NB4 (cell line): ENCODE data around the gene EPHA5.

Experiments
- CTCF ChIP-seq: IDR thresholded peaks from one replicate; pipeline ENCODE4 v1.5.1; 2012; ENCODE audit warnings: low read depth, low read length
- MAX ChIP-seq: IDR thresholded peaks from 2 replicates; pipeline ENCODE4 v1.6.1; 2011; ENCODE audit warnings: low read depth, low read length
- POLR2A ChIP-seq: IDR thresholded peaks from 2 replicates; pipeline ENCODE4 v1.6.1; 2011; ENCODE audit warnings: mild to moderate bottlenecking; ENCODE audit not compliant: insufficient read length; ENCODE audit errors: extremely low read depth

GRCh38 chr4:65698631-65699030 lies 28.3 kb upstream of the EPHA5 start:
- TF ChIP-seq CTCF = no peak
- TF ChIP-seq POLR2A = no peak
- TF ChIP-seq MAX = no peak
